GM10266 (cell line): Measurements from ENCODE around the gene PKNOX1.
"Not testable (repeated sequence)": the region's sequence is repeated elsewhere in the genome, so short reads cannot be mapped to it uniquely, and the experiment has no call there.

Source experiments
- DNase-seq: peaks from one replicate; pipeline ENCODE4 v3.0.0; 2012; ENCODE audit errors: extremely low spot score
- TF ChIP-seq, protein P1 (sequence below): IDR thresholded peaks from 2 replicates; pipeline ENCODE4 v1.5.1; 2012; ENCODE audit warnings: mild to moderate bottlenecking, low read depth; ENCODE audit not compliant: control insufficient read depth, insufficient read depth; ENCODE audit errors: missing control alignments

The PKNOX1 gene

DNA sequence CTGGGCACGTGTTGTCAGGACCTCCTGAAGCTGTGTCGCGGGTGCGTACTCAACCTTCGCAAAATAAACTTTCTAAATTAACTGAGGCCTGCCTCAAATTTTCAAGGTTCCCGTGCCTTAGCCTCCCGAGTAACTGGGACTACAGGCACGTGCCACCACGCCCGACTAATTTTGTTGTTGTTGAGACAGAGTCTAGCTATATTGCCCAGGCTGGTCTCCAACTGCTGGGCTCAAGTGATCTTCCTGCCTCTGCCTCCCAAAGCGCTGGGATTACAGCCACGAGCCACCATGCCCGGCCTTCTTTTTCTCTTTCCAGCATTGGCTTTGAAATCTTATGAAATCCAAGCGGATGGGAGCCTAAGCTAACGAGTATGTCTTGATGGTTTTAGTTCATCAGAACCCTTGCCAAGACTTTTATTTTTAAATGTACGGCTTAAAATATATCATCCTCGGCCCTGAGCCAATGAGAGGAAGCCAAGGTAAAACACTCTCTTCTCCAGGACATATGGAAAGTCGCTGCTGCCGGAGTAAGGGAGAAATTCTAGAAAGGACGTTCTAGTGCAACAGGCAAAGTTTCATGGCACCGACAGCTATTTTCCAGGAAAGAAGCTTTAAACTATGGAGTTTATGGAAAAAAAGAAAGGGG is 36.3 kb upstream of the PKNOX1 start:
- TF ChIP-seq, protein P1, sequence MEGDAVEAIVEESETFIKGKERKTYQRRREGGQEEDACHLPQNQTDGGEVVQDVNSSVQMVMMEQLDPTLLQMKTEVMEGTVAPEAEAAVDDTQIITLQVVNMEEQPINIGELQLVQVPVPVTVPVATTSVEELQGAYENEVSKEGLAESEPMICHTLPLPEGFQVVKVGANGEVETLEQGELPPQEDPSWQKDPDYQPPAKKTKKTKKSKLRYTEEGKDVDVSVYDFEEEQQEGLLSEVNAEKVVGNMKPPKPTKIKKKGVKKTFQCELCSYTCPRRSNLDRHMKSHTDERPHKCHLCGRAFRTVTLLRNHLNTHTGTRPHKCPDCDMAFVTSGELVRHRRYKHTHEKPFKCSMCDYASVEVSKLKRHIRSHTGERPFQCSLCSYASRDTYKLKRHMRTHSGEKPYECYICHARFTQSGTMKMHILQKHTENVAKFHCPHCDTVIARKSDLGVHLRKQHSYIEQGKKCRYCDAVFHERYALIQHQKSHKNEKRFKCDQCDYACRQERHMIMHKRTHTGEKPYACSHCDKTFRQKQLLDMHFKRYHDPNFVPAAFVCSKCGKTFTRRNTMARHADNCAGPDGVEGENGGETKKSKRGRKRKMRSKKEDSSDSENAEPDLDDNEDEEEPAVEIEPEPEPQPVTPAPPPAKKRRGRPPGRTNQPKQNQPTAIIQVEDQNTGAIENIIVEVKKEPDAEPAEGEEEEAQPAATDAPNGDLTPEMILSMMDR = no peak
- DNase-seq = no peak

DNA sequence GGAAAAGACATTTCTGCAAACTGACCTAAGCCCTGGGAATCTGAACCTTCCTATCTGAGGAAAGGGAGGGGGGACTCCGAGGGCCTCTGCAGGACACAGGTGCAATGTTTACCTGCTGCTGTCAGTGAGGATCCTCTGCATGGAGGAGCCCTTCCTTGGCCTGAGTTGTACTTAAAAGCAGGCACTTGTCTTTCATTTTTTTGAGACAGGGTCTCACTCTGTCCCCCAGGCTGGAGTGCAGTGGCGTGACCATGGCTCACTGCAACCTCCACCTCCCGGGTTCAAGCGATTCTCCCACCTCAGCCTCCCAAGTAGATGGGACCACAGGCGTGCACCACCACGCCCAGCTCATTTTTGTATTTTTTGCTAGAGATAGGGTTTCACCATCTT is 35.8 kb upstream of the PKNOX1 start:
- not testable (repeated sequence) for DNase-seq

DNA sequence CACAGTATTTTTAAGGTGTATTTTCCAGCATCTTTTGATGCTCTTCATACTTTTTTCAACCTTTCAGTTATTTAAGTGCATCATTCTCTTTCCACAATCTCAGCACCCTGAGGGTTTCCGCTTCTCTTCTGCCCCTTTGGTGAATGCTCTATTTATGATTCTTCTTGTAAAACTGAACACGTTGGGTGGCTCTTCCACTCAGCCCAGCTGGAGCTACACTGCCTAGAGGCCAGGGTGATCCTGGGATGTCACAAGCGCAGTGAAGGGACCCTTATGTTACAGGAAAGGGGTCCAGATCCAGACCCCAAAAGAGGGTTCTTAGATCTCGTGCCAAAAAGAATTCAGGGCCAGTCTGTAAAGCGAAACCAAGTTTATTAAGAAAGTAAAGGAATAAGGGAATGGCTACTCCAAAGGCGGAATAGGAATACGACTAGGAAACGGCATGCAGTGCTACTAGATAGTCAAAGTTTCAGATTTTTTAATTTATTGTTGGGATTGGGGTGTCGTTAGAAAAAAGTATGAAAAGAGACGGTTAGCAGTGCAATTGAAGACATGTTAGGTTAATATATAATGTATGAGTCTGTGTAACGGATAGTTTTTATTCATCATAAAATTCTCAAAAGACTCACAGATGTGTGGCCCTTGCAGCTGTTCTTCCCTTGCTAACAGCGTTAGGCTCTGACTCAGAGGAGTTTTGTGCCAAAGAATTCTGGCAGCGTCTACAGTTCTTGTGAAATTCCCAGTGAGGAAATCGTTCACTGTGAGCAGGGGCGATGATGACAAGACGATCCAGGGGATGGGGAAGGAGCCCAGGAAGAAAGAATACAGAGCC is 34.6 kb upstream of the PKNOX1 start:
- no peak for DNase-seq
- TF ChIP-seq, protein P1 = no peak

DNA sequence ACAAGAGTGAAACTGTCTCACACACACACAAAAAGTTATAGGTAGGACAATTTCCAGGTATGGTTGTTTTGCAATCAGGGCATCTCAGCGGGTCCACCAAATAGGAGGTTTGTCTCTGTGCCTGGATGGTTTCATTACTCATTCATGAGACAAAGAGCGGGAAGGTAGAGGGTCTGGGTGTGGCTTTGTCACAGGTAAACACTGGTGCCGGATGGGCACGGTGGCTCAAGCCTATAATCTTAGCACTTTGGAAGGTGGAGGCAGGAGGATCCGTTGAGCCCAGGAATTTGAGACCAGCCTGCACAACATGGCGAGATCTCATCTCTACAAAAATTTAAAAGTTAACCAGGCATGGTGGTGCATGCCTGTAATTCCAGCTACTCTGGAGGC is 32.7 kb upstream of the PKNOX1 start:
- TF ChIP-seq, protein P1 = no peak
- no peak for DNase-seq

DNA sequence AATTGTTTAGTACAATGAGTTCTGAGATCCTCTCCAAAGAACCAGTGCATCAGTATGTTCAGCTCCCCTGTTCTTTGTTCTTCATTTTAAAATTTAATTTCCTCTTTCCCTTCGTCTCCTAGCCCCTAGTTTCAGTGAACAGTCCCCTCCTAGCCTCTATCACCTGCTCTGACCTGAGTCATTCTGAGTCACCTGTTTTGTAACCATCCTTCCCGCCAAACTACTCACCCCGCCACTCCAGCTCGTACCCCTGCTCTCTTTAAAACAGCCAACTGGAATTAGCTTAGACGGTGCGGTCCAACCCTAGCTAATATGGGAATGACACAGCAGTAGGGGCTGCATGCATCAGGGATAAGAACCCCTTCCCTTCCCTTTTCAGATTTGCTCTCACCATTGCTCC is 32.1 kb upstream of the PKNOX1 start:
- TF ChIP-seq, protein P1 = no peak
- no peak for DNase-seq

GRCh38 chr21:42949094-42949755 is 25.1 kb upstream of the PKNOX1 start:
- DNase-seq = not testable (repeated sequence)

- DNase-seq = not testable (repeated sequence)
Observed at GRCh38 chr21:42951193-42951592, 23.2 kb upstream of the PKNOX1 start.

- no peak for DNase-seq
- TF ChIP-seq, protein P1 = no peak
Observed at GRCh38 chr21:42956824-42957630, 17.3 kb upstream of the PKNOX1 start.

- DNase-seq = not testable (repeated sequence)
Observed at GRCh38 chr21:42958122-42958521, 16.2 kb upstream of the PKNOX1 start.
